NCI-H774 (cell line): ENCODE data around the gene ZNF30.
"Not testable (repeated sequence)": the region's sequence is repeated elsewhere in the genome, so short reads cannot be mapped to it uniquely, and the experiment has no call there.

Source experiments
- DNase-seq: peaks from one replicate; lab custom pipeline; 2025; lab: John Stamatoyannopoulos, UW

Gene ZNF30

GRCh38 chr19:34985249-34986022 lies 58.7 kb downstream of the ZNF30 start:
- no peak for DNase-seq

- DNase-seq, result no peak
Observed at GRCh38 chr19:34988119-34988518, 61.4 kb downstream of the ZNF30 start.

- DNase-seq, result no peak
Observed at GRCh38 chr19:34989298-34989697, 62.6 kb downstream of the ZNF30 start.

- no peak for DNase-seq
Observed at GRCh38 chr19:34990578-34991192, 64.0 kb downstream of the ZNF30 start.

- no peak for DNase-seq
Observed at GRCh38 chr19:34991542-34992333, 65.0 kb downstream of the ZNF30 start.

- DNase-seq, result not testable (repeated sequence)
Observed at GRCh38 chr19:34992582-34992981, 65.9 kb downstream of the ZNF30 start.

GRCh38 chr19:34994286-34994642 lies 67.6 kb downstream of the ZNF30 start:
- no peak for DNase-seq
